Heart left ventricle (tissue), 13 donors: Measurements from ENCODE around the gene FSTL4.

Experiments
- POLR2A ChIP-seq, 2 donors: fragments of 450-650 bp; IDR thresholded peaks; one replicate each; pipeline ENCODE4 v1.6.1; 2017; ENCODE audit warnings: antibody characterized with exemption in 2 of 2, mild to moderate bottlenecking in 2 of 2, moderate library complexity in 2 of 2
- TF ChIP-seq, protein P1 (sequence below), 12 donors: fragments of 200-600 bp; sonication (generic) in 4 of 12; IDR thresholded peaks; one replicate each; pipeline versions ENCODE4 v1.5.0 to v1.8.0; 2018 to 2022; ENCODE audit warnings: antibody characterized with exemption in 12 of 12, mild to moderate bottlenecking in 5 of 12
- donor health status: ischemic (EF 13 %, LVEDD 7.1; RV severe dilation, severe dysfunction).
- donor health status: DM: no; HTN: yes; CAD: no.
- donor health status: DM: no; HTN: no; CAD: no.
- donor health status: ischemic (EF 25% LVEDD 6.9; RV normal size, moderate dysfunction).
- donor health status: ischemic (EF 25% LVEDD 5.7; RV mildly dilated, moderate dysfunction).
- donor health status: ischemic (EF 35%, LVEDD 5.7; RV mildly dilated, moderate dysfunction).
- donor health status: nonischemic (EF 11% LVEDD 7.7; RV severe dilation, severe dysfunction).
- donor health status: DM: yes; HTN: yes; CAD: no.
- donor health status: PGD.
- donor health status: ischemic (EF 29% LVEDD 5.4; RV normal size, mild dysfunction).
- donor health status: nonischemic (EF 23%, LVEDD 6.1; RV moderate dilation, normal function).

GRCh38 chr5:133245191-133246052 is 366.9 kb downstream of the FSTL4 start:
- TF ChIP-seq, protein P1, sequence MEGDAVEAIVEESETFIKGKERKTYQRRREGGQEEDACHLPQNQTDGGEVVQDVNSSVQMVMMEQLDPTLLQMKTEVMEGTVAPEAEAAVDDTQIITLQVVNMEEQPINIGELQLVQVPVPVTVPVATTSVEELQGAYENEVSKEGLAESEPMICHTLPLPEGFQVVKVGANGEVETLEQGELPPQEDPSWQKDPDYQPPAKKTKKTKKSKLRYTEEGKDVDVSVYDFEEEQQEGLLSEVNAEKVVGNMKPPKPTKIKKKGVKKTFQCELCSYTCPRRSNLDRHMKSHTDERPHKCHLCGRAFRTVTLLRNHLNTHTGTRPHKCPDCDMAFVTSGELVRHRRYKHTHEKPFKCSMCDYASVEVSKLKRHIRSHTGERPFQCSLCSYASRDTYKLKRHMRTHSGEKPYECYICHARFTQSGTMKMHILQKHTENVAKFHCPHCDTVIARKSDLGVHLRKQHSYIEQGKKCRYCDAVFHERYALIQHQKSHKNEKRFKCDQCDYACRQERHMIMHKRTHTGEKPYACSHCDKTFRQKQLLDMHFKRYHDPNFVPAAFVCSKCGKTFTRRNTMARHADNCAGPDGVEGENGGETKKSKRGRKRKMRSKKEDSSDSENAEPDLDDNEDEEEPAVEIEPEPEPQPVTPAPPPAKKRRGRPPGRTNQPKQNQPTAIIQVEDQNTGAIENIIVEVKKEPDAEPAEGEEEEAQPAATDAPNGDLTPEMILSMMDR (IDR thresholded peaks at IDR 0.05) = no peak
- no peak for TF ChIP-seq POLR2A (IDR thresholded peaks at IDR 0.05)
